ENCODE measurements around the gene RSL1D1.

GRCh38 chr16:11884035-11884434 lies 32.7 kb upstream of the RSL1D1 start:
- no peak for TF ChIP-seq CTCF (IDR thresholded peaks at IDR 0.05)
- TF ChIP-seq POLR2A (IDR thresholded peaks at IDR 0.05; ENCODE audit: low read length), result no peak
- TF ChIP-seq NPAS2 (CRISPR knock-in tag; IDR thresholded peaks at IDR 0.05; ENCODE audit: borderline replicate concordance), result no peak
- no peak for TF ChIP-seq NR3C1 (IDR thresholded peaks at IDR 0.05)
- no peak for TF ChIP-seq RARB (CRISPR knock-in tag; IDR thresholded peaks at IDR 0.05)
- TF ChIP-seq MAX (IDR thresholded peaks at IDR 0.05), result no peak
- TF ChIP-seq HOXA7 (CRISPR knock-in tag; IDR thresholded peaks at IDR 0.05), result no peak
- TF ChIP-seq NFE2L2 (conservative IDR thresholded peaks at IDR 0.05; ENCODE audit: low read length), result no peak
- TF ChIP-seq CEBPB (IDR thresholded peaks at IDR 0.05), result no peak
- no peak for TF ChIP-seq RNF2 (IDR thresholded peaks at IDR 0.05; ENCODE audit: borderline replicate concordance, low read depth)
- TF ChIP-seq USF2 (IDR thresholded peaks at IDR 0.05), result no peak
- TF ChIP-seq CBX8 (IDR thresholded peaks at IDR 0.05), result no peak
